GM18858 (cell line): ENCODE measurements around the gene NFE2L2.
"Not testable (repeated sequence)": the region's sequence is repeated elsewhere in the genome, so short reads cannot be mapped to it uniquely, and the experiment has no call there.

Source experiments
- ATAC-seq: cut with Tn5 transposase; IDR thresholded peaks from one replicate; pipeline ENCODE4 v1.9.1; 2021; ENCODE audit not compliant: unreplicated experiment

NFE2L2 gene

DNA sequence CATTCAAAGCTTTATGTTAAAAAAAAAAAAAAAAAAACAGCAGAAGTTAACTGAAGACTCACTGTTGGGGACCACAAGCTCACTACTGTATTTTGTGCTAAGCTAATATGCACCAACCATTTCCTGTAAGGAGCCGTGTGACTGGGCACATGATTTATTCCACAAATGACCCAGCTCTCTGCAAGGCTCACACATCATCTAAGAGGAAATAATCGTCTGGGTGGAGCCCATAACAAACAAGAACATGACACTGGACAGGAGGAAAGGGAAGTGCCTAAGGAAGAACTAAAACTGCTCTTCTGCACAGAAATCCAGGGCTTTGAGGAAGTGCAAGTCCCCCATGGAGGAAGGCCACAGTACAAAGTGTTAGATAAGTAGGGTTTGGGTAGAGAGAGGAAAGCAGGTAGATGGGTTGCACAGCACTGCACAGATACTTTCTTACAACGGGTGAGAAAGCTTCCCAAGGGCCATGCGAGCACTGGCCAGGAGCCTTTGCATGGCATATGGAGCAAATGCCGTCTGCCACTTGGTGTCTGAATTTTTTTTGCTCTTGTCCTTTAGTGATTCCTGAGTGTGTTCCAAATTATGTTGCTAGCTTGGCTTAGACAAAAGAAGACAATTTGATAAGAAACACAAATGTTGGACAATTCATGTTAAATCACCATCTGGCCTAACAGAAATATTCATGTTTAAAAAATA, 24.4 kb downstream of the NFE2L2 start:
- peak; percentile 57 for ATAC-seq

DNA sequence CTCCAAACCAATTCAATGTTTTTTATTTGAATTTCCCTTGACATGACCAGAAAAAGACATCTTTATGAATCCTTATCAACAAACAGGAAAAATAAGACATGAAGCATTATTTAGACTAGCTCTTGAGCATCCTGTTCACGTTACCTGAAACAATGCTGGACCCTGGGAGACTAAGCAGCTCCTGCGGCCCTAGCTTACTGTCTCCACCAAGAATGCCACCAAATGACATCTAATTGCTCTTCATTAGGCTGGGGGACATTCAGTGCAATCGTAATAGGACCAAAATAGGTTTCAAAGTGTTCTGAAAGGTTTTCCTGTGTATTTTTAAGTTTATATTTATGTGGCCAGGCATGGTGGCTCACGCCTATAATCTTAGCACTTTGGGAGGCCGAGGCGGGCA, 25.5 kb downstream of the NFE2L2 start:
- ATAC-seq = no peak

DNA sequence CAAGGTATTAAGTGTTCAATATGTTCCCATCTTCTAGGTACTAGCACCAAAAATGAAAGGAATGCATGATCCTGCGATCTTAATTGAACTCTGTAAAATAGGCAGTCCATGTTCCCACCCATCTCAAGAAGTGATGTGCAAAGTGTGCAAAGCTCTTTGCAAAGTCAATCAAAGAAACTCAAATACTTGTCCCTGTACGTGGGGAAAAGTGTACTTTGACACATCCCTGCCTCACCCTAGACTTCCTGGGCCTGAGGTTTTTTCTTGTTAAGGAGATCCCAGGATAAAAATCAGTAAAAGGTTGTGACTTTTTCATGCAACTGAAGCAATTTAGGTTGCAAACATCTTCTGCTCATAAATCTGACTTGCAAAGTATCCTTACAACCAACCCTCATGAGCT, 26.6 kb downstream of the NFE2L2 start:
- ATAC-seq = no peak

DNA sequence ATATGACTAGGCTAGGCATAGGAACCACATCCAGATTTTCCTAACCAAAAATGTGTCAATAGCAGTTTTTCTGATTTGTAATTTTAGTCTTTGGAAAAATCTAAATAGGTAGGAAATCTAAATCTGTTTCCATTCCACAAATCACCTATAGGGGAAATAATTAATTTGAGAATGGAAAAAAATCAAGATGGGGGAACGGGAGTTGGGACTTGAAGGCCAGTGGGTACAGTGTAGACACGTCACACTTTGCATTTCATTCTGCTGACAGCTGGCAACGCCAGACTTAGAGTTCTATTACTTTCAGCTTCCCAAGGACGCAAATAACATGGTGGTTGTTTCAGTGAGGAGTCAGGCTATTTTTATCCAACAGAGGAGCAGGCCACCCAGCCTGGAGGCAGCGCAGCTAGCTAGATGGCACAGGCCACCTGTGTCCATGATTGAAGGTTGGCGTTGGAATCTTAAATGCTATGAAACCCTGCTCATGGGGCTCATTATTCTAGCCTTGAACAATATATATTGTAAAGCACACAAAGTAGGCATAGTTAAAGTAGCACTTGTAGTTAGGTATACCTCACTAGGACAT, 28.6 kb downstream of the NFE2L2 start:
- ATAC-seq = no peak

DNA sequence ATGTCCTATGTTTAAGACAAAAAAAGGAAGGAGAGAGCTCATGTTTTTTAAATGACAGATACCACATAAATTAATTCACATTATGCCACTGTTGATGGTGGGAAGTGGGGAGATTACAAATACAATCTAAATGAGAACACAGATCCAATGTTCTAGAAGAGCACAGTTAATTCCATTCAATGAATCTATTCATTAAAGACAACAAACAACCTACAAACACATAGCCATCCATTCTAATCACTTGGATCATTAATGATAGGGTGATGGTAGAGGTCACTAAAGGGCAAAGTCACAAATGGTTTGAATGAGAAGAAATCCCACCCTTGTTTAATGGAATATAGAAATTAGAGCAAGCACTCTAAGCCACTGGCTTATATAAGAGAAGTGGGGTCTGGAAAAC, 30.3 kb downstream of the NFE2L2 start:
- ATAC-seq = no peak

DNA sequence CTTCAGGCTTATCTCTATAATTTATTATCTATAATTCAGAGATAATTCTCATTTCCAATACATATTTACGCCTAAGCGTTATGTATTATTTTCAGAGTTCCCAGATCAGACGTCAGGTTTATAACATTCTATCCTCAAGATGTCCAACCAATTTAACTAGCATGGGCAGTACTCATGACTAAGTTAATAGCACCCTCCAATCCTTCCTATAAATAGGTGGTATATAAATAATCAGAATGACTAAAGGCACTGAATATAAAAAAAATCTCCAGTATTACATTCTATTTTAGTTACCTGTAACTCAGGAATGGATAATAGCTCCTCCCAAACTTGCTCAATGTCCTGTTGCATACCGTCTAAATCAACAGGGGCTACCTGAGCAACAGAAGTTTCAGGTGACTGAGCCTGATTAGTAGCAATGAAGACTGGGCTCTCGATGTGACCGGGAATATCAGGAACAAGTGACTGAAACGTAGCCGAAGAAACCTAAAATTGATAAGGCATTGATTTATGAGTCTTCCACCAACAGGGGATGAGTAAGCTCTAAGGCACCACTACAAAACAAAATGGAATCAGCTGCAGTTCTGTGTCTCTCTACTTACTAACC, 32.3 kb downstream of the NFE2L2 start:
- ATAC-seq = no peak

DNA sequence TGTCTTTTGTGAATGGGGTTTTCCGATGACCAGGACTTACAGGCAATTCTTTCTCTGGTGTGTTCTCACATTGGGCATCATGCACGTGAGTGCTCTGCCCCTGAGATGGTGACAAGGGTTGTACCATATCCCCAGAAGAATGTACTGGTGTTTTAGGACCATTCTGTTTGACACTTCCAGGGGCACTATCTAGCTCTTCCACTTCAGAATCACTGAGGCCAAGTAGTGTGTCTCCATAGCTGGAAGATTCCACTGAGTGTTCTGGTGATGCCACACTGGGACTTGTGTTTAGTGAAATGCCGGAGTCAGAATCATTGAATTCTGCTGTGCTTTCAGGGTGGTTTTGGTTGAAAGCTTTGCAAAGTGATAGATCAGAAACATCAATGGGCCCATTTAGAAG, 33.3 kb downstream of the NFE2L2 start:
- no peak for ATAC-seq

DNA sequence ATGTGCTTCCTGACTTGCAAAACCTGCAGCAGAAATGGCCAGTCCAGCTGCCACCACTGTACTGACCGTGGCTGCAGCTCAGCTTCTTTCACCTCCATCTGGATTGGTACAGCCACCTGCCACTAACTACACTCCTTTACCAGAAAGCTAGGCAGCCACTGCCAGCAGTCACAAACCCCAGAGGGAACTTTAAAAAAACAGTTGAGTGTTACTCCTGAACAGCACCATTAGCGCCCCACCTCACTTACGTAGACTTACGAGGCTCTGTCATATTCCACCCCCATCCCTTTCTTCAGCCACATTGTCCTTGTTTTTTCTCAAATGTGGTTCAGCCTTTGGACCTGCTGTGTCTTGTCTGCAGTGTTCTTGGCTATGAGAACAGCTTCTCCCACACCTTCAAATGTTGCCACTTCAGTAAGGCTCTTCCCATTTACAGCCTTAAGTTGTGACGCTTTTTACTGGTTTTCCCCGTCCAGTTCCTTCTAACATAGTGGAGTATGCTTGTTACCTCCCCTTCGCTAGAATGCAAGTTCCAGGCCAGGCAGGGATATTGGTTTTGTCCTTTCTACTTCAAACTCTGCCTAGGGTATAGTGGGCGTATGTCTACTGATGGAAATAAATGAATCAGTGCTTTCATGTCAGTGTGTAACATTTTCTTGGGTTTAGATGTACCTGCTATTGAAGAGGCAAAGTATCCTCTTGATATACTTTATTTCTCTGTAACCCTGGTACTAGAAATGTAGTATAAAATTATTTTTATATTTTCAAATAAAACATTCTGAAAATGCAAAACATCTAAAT, 34.9 kb downstream of the NFE2L2 start:
- no peak for ATAC-seq

DNA sequence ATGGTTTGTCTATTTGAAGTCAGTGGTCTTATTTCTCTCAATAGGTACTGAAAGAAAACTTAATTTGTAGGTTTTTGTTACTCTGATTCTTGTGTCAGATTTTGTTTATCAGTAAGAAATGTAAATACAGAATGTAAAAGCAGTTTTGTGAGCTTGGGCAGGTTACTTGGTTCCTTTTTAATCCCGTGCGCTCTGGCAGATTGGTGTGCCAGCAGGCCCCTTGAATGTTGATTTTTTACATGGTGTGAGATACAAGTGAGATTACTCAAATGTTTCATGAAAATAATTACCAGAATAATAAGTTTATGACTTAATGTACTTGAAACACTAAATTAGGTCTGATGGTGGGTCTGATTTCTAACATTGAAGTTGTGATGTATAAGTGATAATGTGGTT, 38.6 kb downstream of the NFE2L2 start:
- no peak for ATAC-seq

DNA sequence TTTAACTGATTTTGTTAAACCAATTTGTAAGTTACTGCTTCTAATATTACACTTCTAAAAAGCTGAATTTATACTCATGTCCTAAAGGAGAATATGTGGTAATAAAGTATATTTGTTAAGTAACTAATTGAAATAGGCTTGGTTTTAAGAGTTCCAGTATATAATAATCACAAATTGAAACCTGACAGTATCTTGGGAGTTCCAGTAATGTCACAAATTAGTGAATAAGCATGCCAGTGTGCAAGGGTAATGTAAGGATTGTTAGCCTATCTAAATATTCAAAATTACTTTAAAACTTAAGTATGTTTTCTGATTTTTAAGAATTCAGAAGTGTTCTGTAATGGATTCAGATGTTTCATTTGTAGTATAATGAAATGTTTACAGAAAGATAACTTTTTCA, 41.1 kb downstream of the NFE2L2 start:
- ATAC-seq = not testable (repeated sequence)

DNA sequence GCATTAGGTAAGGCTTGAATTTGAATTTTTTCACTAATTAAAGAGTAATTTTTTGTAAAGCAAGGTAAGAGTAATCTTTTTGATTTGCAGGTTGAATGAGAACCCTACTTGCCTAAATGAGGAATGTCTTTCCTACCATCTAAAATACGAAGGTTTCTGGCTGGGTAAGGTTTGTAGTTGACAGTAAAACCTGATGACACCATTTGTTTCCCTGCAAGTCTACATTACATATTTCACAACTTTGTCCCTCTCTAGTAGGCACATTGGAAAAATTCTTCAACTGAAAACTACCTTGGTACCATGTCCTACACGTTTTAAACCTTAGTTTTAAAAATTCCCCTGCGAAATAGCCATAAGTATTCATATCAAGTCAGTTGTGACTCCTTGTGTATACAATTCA, 42.6 kb downstream of the NFE2L2 start:
- no peak for ATAC-seq

DNA sequence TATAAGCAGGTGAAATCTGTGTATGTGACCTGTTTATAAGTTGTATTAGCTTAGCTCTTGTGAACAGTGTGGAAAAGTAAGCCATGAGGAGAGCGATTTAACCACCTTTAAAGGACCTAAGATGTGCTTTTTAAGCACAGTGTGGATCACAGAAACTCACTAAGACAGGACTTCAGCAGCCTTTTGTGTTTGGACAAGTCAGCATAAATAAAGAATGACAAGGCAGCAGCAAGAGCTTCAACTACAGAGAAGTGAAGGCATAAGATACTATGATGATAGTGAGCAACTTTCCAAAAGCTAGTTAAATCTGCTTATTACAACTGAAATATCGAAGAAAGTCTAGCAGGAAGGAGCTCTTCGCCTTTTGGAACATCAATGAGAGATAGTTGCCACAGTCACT, 43.0 kb downstream of the NFE2L2 start:
- no peak for ATAC-seq

DNA sequence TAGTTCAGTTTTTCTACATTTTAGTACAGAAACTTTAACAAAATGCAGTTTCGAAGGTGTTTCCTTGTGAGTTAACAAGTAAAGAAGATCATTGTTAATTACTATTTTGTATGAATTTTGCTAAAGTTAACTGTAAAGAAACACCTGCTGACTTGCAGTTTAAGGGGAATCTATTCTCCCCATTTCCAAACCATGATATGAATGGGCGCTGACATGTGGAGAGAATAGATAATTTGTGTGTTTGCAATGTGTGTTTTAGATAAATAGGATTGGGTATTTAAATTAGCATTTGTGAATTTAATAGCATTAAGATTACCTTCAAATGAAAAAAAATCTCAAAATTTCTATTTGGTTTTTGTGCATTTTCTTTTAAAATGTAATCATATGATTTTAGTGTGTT, 44.7 kb downstream of the NFE2L2 start:
- not testable (repeated sequence) for ATAC-seq

DNA sequence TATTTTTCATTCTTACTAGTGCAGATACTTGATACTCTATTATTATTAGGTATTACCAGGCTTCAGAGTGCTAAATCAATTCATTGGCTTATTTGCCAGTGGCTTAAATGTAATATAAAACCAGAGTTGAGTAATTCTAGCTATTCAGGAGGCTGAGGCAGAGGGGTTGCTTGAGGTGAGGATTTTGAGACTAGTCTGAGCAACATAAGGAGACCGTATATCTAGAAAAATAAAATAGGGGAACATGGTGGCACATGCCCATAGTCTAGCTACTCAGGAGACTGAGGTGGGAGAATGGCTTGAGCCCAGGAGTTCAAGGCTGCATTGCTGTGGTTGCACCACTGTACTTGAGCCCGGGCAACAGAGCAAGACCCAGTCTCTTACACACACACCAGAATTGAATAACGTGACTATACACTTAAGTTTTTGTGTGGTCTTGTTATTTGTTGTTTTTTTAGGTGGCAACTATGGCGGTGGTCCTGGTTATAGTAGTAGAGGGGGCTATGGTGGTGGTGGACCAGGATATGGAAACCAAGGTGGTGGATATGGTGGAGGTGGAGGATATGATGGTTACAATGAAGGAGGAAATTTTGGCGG, 47.2 kb downstream of the NFE2L2 start:
- ATAC-seq = no peak

DNA sequence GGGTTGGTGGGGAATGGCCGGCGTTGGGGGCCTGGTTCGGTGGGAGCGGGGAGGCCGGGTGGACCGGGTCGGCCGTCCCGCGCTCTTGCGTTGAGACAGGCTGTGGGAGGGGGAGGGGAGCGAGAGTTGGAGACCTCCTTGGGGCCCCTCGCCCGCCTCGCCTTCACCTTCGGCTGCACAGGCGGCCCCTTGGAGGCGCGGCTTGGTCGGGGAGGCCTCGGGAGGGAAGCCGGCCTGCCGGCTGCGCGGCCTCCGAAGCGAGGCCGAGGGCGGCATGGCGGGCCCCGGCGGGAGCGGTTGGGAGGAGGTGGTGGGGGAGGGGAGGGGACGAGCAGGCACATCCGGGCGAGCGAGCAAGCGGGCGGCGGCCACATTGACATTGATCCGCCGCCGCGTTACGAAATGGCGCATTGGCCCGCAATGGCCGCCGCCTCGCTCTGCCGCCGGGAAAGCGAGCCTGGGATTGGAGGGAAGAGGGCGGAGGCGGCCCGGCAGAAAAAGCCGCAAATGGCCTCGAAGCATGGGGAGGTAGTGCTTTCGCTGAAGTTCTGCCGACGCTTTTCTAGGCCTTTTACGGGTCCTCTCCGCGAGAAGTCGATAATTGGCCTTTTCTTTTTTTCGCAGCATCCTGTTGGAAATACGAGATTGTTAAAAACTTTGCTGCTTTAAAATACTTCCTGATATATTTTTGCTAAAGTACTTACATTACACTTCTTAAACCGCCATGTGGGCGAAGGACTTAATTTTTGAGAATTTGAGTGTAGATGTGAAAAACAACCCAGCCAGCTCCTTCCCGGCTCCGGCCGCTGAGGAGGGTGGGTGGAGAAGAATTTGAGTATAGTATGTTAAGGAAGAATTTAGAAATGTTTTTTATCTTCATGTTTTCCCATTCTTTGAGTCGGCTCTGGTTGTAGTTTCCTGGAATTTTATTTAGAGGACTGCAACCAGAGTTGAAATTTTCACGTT, 51.4 kb downstream of the NFE2L2 start:
- peak; percentile 29 for ATAC-seq

DNA sequence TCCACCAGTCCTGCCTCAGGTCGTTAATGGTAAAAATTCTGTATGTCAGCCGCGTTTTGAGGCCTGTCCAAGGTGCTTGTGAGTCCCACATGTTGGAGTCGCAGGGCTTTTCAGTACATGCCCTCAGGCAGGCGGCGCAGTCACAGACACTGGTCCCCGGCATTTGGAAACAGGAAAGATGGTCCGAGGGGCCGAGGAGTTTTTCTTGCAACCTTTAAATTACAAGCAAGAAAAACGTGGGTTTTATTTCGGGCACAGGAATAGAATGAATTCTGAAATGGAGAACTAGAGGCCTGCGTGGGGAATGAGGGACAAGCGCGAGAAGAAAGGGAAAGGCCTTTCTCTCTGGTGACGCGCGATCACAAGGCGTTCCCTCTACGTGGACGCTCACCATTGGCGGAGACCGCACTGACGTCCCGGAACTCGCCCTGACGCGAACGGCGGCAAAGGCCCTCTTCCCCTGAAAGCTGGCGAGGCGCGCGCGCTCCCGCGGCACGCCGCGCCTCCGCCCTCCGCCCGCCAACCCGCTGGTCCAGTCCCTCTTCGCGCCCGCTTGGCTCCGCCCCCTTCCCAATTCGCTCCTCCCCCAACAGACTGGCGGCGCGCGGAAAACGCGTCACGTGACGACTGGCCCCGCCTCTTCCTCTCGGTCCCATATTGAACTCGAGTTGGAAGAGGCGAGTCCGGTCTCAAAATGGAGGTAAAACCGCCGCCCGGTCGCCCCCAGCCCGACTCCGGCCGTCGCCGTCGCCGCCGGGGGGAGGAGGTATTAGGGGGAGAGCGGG, 52.2 kb downstream of the NFE2L2 start, which contains the start of gene HNRNPA3:
HNRNPA3 (plus strand) TSS at position 689 of the 785 bp plus-strand sequence; CDS start at position 695, 6 bp downstream.
- ATAC-seq = peak; percentile 89

DNA sequence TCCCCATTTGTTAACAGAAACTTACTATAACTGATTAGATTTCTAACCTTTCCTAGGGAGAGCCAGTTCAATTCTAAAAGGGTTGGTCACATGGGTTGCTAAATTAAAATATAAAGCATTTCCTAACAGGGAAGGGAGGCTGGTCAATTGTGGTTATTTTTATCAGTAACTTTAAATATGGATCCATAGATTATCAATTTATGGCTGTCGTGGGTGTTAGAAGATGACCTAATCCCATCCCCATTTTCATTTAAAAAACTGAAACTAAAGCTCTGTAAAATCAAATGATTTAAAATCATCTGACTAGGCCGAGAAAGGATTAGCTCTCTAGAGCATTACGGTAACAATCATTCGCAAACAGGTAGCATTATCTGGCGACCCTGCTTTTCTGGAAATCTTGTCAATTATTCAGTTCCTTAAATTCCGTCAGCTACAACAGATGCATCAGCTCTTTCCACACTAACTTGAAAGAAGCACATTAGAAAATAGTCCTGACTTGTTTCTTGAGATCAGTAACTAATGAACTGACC, 52.9 kb downstream of the NFE2L2 start:
- ATAC-seq = no peak

DNA sequence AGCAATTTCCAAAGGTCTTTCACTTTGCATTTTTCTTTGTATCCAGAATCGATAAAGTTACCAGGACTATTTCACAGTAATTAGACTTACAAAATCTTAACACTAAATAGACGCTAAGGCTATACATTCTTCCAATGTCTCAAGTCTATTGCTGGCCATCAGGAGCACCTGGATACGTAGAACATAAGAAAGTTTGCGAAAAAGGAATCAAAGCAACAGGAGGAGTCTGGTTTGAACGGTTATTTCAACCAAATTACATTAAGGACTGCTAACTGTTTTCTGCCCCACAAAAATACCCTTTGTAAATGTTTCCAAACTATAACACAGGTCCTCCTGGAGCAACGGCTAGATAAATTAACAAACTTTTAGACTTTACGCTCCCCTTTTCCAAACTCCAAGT, 53.4 kb downstream of the NFE2L2 start:
- no peak for ATAC-seq

DNA sequence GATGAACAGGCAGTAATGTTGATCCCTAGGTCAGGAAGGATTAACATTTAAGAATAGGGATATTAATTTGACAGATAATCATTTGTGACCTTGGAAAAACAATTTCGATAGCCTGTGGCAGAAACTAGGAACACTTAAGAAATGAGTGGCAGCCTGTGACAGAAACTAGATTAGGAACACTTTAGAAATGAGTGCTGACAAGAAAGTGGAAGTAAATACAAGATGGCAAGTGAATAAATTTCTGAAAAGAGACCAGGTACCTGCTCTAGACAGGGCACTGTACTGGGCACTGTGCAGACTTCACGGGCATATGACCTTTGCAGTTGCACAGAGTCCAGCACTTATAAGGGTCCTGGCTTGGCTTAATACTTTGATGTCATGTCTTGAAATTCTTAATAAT, 57.4 kb downstream of the NFE2L2 start:
- peak; percentile 91 for ATAC-seq
